ENCODE results near the gene GALNTL6.

- TF ChIP-seq POLR2A (IDR thresholded peaks at IDR 0.05; ENCODE audit: borderline replicate concordance, extremely low read depth, insufficient read depth, insufficient read length) (no peak), EZH2 (IDR thresholded peaks at IDR 0.05) (no peak), CBX3 (IDR thresholded peaks at IDR 0.05; ENCODE audit: low read depth) (no peak), CTCF (IDR thresholded peaks at IDR 0.05 in 2 of 3, conservative IDR thresholded peaks at IDR 0.05 in 1 of 3; ENCODE audit: borderline replicate concordance in 1 of 3, insufficient read depth in 1 of 3, low read depth in 2 of 3, low read length in 2 of 3) (no peak), CEBPB (IDR thresholded peaks at IDR 0.05; ENCODE audit: low read depth) (no peak), SIN3A (IDR thresholded peaks at IDR 0.05; ENCODE audit: low read depth) (no peak), JUND (IDR thresholded peaks at IDR 0.05) (no peak), YY1 (IDR thresholded peaks at IDR 0.05; ENCODE audit: extremely low read depth, insufficient replicate concordance, low read depth, low read length) (no peak)
Observed at GRCh38 chr4:172900900-172901299, 1087.7 kb downstream of the GALNTL6 start.
